Measurements from ENCODE around the gene PTPRD. TPM values are rescaled to one million over a fixed set of nuclear protein-coding genes. Genes with fewer than 3 reads are reported as not detected.

Gene PTPRD
- total and polyA plus RNA-seq, 2 experiments from 2014 or later, result 11.5 to 58.0 TPM

DNA sequence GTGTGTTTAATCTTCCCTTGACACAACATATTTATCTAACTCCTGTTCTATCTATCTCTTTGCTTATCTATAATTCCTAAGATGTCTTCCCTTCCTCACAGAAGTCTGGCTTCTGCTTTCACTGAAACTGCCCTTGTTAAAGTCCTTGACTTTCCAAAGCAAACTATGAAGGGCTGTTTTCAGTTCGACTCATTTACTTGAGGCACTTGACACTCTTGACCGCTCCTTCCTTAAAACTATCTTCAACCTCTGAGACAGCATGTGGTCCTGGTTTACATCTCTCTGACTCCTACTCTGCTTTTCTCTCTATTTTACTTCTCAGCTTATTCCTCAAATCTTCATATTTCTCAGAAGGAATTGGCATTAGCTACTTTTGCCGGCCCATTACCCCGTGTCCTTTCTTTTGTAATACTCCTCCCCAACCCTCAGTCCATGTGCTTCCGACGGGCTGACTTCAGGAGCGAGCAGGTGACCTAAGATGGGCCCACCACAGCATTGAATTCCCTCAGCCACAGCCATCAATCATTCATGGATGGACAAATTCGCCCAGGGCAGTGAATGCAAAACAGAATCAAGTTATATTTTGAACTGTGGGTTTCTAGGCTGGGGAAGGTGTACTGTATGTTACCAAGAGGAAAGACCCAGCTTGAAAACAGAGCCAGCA is 1089.2 kb downstream of the PTPRD start (continued):
- TF ChIP-seq, protein P1, sequence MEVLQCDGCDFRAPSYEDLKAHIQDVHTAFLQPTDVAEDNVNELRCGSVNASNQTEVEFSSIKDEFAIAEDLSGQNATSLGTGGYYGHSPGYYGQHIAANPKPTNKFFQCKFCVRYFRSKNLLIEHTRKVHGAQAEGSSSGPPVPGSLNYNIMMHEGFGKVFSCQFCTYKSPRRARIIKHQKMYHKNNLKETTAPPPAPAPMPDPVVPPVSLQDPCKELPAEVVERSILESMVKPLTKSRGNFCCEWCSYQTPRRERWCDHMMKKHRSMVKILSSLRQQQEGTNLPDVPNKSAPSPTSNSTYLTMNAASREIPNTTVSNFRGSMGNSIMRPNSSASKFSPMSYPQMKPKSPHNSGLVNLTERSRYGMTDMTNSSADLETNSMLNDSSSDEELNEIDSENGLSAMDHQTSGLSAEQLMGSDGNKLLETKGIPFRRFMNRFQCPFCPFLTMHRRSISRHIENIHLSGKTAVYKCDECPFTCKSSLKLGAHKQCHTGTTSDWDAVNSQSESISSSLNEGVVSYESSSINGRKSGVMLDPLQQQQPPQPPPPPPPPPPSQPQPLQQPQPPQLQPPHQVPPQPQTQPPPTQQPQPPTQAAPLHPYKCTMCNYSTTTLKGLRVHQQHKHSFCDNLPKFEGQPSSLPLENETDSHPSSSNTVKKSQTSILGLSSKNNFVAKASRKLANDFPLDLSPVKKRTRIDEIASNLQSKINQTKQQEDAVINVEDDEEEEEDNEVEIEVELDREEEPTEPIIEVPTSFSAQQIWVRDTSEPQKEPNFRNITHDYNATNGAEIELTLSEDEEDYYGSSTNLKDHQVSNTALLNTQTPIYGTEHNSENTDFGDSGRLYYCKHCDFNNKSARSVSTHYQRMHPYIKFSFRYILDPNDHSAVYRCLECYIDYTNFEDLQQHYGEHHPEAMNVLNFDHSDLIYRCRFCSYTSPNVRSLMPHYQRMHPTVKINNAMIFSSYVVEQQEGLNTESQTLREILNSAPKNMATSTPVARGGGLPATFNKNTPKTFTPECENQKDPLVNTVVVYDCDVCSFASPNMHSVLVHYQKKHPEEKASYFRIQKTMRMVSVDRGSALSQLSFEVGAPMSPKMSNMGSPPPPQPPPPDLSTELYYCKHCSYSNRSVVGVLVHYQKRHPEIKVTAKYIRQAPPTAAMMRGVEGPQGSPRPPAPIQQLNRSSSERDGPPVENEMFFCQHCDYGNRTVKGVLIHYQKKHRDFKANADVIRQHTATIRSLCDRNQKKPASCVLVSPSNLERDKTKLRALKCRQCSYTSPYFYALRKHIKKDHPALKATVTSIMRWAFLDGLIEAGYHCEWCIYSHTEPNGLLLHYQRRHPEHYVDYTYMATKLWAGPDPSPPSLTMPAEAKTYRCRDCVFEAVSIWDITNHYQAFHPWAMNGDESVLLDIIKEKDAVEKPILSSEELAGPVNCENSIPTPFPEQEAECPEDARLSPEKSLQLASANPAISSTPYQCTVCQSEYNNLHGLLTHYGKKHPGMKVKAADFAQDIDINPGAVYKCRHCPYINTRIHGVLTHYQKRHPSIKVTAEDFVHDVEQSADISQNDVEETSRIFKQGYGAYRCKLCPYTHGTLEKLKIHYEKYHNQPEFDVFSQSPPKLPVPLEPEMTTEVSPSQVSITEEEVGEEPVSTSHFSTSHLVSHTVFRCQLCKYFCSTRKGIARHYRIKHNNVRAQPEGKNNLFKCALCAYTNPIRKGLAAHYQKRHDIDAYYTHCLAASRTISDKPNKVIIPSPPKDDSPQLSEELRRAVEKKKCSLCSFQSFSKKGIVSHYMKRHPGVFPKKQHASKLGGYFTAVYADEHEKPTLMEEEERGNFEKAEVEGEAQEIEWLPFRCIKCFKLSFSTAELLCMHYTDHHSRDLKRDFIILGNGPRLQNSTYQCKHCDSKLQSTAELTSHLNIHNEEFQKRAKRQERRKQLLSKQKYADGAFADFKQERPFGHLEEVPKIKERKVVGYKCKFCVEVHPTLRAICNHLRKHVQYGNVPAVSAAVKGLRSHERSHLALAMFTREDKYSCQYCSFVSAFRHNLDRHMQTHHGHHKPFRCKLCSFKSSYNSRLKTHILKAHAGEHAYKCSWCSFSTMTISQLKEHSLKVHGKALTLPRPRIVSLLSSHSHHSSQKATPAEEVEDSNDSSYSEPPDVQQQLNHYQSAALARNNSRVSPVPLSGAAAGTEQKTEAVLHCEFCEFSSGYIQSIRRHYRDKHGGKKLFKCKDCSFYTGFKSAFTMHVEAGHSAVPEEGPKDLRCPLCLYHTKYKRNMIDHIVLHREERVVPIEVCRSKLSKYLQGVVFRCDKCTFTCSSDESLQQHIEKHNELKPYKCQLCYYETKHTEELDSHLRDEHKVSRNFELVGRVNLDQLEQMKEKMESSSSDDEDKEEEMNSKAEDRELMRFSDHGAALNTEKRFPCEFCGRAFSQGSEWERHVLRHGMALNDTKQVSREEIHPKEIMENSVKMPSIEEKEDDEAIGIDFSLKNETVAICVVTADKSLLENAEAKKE (CRISPR knock-in tag; IDR thresholded peaks at IDR 0.05), result no peak
- TF ChIP-seq, protein P2, sequence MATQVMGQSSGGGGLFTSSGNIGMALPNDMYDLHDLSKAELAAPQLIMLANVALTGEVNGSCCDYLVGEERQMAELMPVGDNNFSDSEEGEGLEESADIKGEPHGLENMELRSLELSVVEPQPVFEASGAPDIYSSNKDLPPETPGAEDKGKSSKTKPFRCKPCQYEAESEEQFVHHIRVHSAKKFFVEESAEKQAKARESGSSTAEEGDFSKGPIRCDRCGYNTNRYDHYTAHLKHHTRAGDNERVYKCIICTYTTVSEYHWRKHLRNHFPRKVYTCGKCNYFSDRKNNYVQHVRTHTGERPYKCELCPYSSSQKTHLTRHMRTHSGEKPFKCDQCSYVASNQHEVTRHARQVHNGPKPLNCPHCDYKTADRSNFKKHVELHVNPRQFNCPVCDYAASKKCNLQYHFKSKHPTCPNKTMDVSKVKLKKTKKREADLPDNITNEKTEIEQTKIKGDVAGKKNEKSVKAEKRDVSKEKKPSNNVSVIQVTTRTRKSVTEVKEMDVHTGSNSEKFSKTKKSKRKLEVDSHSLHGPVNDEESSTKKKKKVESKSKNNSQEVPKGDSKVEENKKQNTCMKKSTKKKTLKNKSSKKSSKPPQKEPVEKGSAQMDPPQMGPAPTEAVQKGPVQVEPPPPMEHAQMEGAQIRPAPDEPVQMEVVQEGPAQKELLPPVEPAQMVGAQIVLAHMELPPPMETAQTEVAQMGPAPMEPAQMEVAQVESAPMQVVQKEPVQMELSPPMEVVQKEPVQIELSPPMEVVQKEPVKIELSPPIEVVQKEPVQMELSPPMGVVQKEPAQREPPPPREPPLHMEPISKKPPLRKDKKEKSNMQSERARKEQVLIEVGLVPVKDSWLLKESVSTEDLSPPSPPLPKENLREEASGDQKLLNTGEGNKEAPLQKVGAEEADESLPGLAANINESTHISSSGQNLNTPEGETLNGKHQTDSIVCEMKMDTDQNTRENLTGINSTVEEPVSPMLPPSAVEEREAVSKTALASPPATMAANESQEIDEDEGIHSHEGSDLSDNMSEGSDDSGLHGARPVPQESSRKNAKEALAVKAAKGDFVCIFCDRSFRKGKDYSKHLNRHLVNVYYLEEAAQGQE (IDR thresholded peaks at IDR 0.05; ENCODE audit: unreplicated experiment), result no peak
- no peak for TF ChIP-seq CREB1 (CRISPR knock-in tag; IDR thresholded peaks at IDR 0.05; ENCODE audit: low read depth)

DNA sequence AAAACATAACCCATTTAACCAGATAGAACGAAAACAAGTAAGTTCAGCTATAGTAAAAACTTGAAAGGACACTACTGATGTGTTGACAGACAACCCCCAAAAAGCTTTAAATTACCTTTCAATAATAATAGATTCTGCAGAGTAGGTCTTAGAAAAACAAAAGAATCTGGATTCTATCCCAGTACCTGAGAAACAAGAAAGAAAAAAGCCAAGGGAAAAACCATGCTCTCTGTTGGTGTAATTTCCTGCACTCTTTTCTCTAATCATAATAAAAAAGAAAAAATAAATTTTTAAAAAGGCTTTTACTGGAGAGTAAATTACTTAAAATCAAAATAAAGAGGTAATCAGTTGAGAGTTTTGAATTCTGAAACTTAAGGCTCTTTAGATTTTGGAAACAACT is 1090.4 kb downstream of the PTPRD start:
- Mint-ChIP-seq H3K4me1 (peaks cover 37% of the 10 kb centered on the region), H3K9me3 (no peaks in the 10 kb centered on the region), H3K36me3 (ENCODE audit: low read depth) (no peaks in the 10 kb centered on the region), H3K27ac (peak overlapping the region; percentile 89), H3K4me3 (peak overlapping the region; percentile 45; the same call in 2 of the 3 replicates), H3K27me3 (ENCODE audit: insufficient read depth, low read depth, poor library complexity) (no peaks in the 10 kb centered on the region)
- no peaks in the 10 kb centered on the region for H3K36me3 ChIP-seq (ENCODE audit: insufficient read depth)
- no peak overlapping the region for H2AFZ ChIP-seq
- H3K4me1 ChIP-seq (ENCODE audit: insufficient read depth), result peaks cover 30% of the 10 kb centered on the region
- H3K9me2 ChIP-seq (ENCODE audit: insufficient read depth), result no peaks in the 10 kb centered on the region
- no peaks in the 10 kb centered on the region for H4K20me1 ChIP-seq (replicated peaks; ENCODE audit: insufficient read depth)
- H3K79me2 ChIP-seq (replicated peaks; ENCODE audit: insufficient read depth), result no peaks in the 10 kb centered on the region
- ATAC-seq, result peak; percentile 59
- DNase-seq (ENCODE audit: low spot score), result peak; percentile 24
- no peaks in the 10 kb centered on the region for H3K27me3 ChIP-seq (ENCODE audit: insufficient read depth)
- no peaks in the 10 kb centered on the region for H3F3A ChIP-seq (replicated peaks; ENCODE audit: low read depth)
- peak overlapping the region; percentile 82 for H3K27ac ChIP-seq (ENCODE audit: low read depth)
- H3K4me3 ChIP-seq, result peak overlapping the region; percentile 23
- TF ChIP-seq ZNF331 (CRISPR knock-in tag; IDR thresholded peaks at IDR 0.05; ENCODE audit: low read depth), result no peak
- peak; percentile 27; the same call in 1 of the 2 replicates for TF ChIP-seq NANOG (IDR thresholded peaks at IDR 0.05; ENCODE audit: borderline replicate concordance)
- H3K4me2 ChIP-seq, result peak overlapping the region; percentile 64
